AG04450 (cell line): ENCODE results near the gene AXL. TPM values are rescaled to one million over a fixed set of nuclear protein-coding genes. Genes with fewer than 3 reads are reported as not detected.

Experiments used
- CTCF ChIA-PET: fragments of 300-600, 350-600 bp; formaldehyde crosslinking; extraction: SDS; loops from one replicate; lab custom pipeline; 2022; ENCODE audit warnings: antibody characterized with exemption, inconsistent platforms; lab: Charles Lee
- POLR2A ChIA-PET: fragments of 350-600 bp; formaldehyde crosslinking; extraction: SDS; loops from one replicate; lab custom pipeline; 2021; ENCODE audit warnings: antibody characterized with exemption, inconsistent platforms; lab: Yijun Ruan, JAX
- DNase-seq: peaks from one replicate; pipeline ENCODE4 v3.0.0-alpha.2; 2011; ENCODE audit warnings: low read depth, low spot score
- H3K27ac ChIP-seq: one replicate; pipeline ENCODE4 v1.5.1; 2012; ENCODE audit warnings: low read depth, low read length, control low read depth
- H3K27me3 ChIP-seq: one replicate; pipeline ENCODE4 v1.6.0; 2012; ENCODE audit warnings: low read length; ENCODE audit not compliant: control insufficient read depth, insufficient read depth
- H3K4me3 ChIP-seq: 2 replicates; pipeline ENCODE4 v1.5.1; 2011; ENCODE audit warnings: mild to moderate bottlenecking, low read depth, low read length, control low read depth
- H3K9me3 ChIP-seq: 2 replicates; pipeline ENCODE4 v1.5.1; 2012; ENCODE audit warnings: low read length; ENCODE audit not compliant: control insufficient read depth, insufficient read depth
- polyA plus RNA-seq: library from polyadenylated mRNA; depleted of rRNA; stranded (reverse); fragments of >200 nt; gene quantifications from 2 replicates; pipeline ENCODE4 v1.2.3, GENCODE V29; 2011
- TF ChIP-seq, protein P1 (sequence below): IDR thresholded peaks from 2 replicates; pipeline ENCODE4 v1.5.1; 2011; ENCODE audit warnings: low read depth, low read length, control low read depth, inconsistent platforms

Gene AXL
- polyA plus RNA-seq, 1 experiment: 210 TPM

DNA sequence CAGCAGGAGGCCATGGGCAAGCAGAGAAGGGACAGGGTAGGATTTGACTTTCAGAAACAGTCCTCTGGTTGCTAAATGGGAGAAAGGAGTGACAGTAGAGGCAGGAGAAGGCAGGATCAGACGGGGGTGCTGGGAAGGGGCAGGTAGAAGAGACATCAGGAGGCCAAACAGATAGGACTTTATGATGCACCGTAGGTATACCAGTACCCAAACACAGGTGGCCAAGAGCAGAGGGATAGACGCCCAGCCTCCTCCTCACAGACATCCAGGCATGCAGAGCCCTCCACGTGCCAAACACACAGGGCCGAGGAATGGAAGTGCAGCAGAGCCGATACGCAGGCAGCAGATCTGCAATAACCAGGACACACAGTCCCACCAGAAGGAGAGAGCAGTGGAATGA lies 1.3 kb upstream of the AXL start:
- Histone ChIP-seq H3K27me3 (no peaks in the 10 kb centered on the region), H3K4me3 (no peak overlapping the region), H3K27ac (no peak overlapping the region), H3K9me3 (peaks cover 4% of the 10 kb centered on the region; the same call in 1 of the 2 replicates)
- POLR2A ChIA-PET: interaction anchor here (2.2 kb wide), 1 partner anchor 45 kb away, joined by 15 read pairs; the partner anchor contains the start of gene HNRNPUL1
- CTCF ChIA-PET: interaction anchor here (0.7 kb wide), 1 partner anchor 42 kb away, joined by 3 read pairs; no protein-coding TSS in a partner anchor
- no peak for DNase-seq
- TF ChIP-seq, protein P1, sequence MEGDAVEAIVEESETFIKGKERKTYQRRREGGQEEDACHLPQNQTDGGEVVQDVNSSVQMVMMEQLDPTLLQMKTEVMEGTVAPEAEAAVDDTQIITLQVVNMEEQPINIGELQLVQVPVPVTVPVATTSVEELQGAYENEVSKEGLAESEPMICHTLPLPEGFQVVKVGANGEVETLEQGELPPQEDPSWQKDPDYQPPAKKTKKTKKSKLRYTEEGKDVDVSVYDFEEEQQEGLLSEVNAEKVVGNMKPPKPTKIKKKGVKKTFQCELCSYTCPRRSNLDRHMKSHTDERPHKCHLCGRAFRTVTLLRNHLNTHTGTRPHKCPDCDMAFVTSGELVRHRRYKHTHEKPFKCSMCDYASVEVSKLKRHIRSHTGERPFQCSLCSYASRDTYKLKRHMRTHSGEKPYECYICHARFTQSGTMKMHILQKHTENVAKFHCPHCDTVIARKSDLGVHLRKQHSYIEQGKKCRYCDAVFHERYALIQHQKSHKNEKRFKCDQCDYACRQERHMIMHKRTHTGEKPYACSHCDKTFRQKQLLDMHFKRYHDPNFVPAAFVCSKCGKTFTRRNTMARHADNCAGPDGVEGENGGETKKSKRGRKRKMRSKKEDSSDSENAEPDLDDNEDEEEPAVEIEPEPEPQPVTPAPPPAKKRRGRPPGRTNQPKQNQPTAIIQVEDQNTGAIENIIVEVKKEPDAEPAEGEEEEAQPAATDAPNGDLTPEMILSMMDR: no peak

DNA sequence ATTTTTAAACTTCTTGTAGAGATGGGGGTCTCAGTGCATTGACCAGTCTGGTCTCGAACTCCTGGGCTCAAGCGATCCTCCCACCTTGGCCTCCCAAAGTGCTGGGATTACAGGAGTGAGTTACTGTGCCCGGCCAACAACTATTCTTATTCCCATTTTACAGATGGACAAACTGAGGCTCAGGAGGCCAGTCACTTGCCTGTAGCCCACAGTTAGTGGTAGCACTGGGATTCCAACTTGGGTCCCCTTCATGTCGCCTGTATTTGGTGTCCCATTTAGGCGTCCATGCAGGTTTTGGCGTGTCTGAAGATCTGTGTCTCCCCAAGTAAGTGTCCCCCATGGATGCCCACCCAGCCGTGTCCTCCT lies 791 bp upstream of the AXL start:
- TF ChIP-seq, protein P1: no peak
- CTCF ChIA-PET: interaction anchor here (0.6 to 3.4 kb wide), 3 partner anchors 8 to 44 kb away, joined by 3 to 19 read pairs (median 6); no protein-coding TSS in a partner anchor
- POLR2A ChIA-PET: interaction anchor here (0.6 to 2.2 kb wide), 5 partner anchors 9 to 45 kb away, joined by 3 to 15 read pairs (median 3); partner anchors contain the start of gene HNRNPUL1

DNA sequence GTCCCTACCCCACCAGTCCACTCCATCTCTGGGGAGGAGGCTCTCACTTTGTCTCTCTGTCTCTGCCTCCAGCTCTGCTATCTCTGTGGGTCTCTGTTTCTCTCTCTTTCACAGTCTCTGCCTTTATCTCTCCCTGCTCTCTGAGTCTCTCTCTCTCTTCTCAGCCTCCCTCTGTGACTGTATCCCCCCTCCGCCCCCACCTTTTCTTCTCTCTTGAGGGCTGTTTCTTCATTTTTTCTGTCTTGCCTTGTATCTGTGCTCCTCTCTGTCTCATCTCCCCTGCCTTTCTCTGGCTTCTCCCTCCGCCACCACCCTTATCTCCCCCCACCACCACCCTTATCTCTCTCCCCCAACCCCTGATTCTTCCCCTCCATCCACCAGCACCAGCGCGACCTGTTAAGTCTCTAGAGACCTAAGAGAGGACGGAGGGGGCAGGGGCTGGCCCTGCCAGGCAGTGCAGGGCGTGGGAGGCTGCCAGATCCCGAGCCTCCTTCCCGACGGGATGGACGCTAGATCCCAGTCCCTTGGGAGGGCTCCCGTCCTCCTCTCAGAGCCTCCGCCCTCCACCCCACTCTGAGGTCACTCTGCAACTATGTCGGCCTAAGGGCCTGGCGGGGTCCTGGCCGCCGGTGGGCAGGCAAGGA lies 1.0 kb downstream of the AXL start:
- CTCF ChIA-PET: interaction anchor here (0.9 to 3.4 kb wide), 4 partner anchors 16 to 133 kb away, joined by 4 to 19 read pairs (median 8); no protein-coding TSS in a partner anchor
- no peaks in the 10 kb centered on the region for H3K27me3 ChIP-seq
- TF ChIP-seq, protein P1: no peak
- no peak for DNase-seq
- H3K27ac ChIP-seq: peak overlapping the region; percentile 83
- POLR2A ChIA-PET: interaction anchor here (0.6 to 1.2 kb wide), 4 partner anchors 25 to 210 kb away, joined by 3 read pairs; no protein-coding TSS in a partner anchor
- peak overlapping the region; percentile 94 for H3K4me3 ChIP-seq
- H3K9me3 ChIP-seq: no peaks in the 10 kb centered on the region; the same call in 1 of the 2 replicates

More for the DNA sequence above, 791 bp upstream of the AXL start:
- Histone ChIP-seq H3K4me3 (peak overlapping the region; percentile 94), H3K9me3 (peaks cover 4% of the 10 kb centered on the region; the same call in 1 of the 2 replicates), H3K27ac (peak overlapping the region; percentile 83), H3K27me3 (no peaks in the 10 kb centered on the region)
- no peak for DNase-seq

DNA sequence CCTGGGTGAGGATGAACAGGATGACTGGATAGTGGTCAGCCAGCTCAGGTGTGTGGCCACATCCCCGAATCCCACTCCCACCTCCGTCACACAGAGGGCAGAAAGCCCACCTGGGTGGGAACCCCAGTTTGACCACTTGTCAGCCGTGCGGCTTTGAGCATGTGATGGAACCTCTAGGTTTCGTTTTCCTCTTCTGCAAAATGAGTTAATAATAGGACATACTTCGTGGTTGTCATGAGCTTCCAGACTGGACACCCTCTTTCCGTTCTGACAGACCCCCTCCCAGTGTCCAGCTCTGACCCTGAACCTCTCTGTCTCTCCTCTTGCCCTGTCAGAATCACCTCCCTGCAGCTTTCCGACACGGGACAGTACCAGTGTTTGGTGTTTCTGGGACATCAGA lies 1.8 kb downstream of the AXL start:
- Histone ChIP-seq H3K9me3 (no peaks in the 10 kb centered on the region; the same call in 1 of the 2 replicates), H3K4me3 (peak overlapping the region; percentile 94), H3K27ac (peak overlapping the region; percentile 83), H3K27me3 (no peaks in the 10 kb centered on the region)
- TF ChIP-seq, protein P1: no peak
- no peak for DNase-seq
- ChIA-PET CTCF (interaction anchor here (1.6 to 3.4 kb wide), 3 partner anchors 17 to 88 kb away, joined by 7 to 19 read pairs (median 8); no protein-coding TSS in a partner anchor), POLR2A (interaction anchor here (0.9 to 1.1 kb wide), 2 partner anchors 26 to 63 kb away, joined by 3 read pairs; no protein-coding TSS in a partner anchor)
